H54 (cell line): ENCODE results near the gene RPP25L.

Experiments used
- DNase-seq: peaks from one replicate; pipeline ENCODE4 v3.0.0; 2011; ENCODE audit warnings: low spot score, mixed read lengths; ENCODE audit not compliant: insufficient read length
- FAIRE-seq: peaks from 3 replicates; lab custom pipeline; 2011; peaks lifted over from hg19 to GRCh38; lab: Jason Lieb, UNC
- POLR2A ChIP-seq: IDR thresholded peaks from 2 replicates; pipeline ENCODE4 v1.6.1; 2011; ENCODE audit warnings: low read depth, mild to moderate bottlenecking, low read length

Gene RPP25L

DNA sequence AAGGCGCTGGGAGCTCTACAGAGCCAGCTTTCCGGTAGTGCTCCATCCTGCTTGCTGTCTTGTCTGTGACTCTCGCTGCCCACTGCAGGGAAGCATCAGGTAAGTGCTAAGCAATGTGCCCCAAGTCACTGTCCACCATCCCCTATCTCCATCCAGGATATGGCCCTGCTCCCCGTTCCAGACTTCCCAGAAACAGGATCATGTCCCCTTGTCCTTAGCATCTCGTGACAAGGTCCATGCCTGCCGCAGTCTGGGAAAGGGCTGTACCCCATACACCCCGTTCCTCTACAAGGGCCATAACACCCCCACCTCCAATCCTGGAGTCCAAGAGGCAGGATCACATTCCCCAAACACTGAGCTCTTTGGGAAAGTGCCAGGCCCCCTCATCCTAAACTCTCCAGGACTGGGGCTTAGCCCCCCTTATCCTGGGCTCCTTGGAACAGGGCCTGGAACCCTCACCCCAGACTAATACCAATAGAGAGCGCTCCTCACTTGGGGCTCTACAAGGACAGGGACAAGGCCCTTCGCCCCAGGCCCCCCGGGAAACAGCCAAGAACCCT lies 566 bp downstream of the RPP25L start:
- DNase-seq: no peak
- FAIRE-seq: no peak
- TF ChIP-seq POLR2A: no peak

DNA sequence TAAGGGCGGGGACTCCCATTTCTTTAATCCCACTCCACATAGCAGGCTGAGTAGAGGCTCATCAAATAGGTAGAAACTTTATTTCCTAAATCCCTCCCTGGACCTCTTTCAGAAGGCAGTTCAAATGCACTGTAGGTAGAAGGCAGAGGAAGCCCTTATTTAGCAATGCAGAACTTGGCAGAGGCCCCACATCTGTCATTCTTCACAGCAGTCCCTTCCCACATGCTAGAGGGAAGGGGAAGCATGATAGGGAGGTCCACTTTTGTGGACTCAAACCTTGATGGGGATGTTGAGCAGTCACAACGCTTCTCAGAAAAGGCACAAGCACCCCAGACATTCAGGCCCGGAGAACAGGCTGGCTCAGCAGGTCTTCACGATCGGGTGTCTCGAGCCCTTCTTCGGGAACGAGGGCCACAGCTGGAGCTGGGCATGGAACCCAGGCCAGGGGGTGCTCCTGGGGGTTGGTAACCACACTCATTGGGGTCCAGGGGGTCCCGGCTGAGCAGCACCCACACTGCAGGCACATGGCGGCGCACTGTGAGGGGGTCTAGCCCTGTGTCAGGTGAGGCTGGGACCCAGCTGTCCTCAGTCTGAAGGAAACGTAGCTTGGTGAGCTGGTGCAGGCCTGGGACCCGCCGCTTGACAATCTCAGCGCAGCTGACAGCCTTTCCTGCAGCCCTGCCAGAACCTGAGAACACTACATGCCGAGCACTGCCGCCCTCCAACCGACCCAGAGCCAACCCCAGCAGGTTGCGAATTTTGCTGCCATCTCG lies 1.3 kb downstream of the RPP25L start:
- DNase-seq (no peak), FAIRE-seq (no peak)
- TF ChIP-seq POLR2A: no peak

DNA sequence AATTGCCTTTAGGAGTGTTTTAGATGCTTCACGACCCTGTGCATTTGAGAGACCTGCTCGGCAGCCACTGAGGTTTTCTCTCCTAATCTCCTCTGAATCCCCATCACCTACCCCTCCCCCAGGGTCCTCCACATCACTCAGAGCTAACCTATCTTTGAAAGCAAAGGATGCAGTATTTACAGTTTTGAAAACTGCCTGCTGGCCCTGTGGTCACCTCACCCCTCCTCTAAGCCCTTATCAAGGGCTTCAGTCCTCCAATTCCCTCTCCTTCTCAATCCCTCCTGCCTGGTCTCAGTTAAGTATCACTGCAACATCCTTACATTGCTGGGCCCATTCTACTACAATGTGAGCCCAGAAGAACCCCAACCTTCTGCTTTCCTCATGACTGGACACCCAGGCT lies 4.6 kb downstream of the RPP25L start:
- no peak for FAIRE-seq
- TF ChIP-seq POLR2A: no peak
- DNase-seq: no peak

DNA sequence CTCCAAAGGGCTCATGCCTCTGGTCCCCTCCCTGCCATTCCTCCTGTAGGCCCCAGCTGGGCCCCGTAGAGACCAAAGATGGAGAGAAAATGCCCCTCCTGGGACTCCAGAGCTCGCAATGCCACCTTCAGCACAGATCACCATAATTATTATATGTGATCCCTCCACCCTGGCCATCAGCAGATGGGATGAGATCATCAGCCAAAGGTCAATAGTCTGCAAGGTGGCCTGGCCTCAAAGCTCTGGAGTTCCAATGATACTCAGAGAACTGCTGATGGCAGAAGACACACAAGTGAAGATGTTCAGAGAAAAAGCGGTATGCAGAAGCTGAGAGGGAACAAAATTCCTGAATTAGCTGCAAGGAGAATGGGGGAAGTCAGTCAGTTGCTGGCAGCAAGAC lies 5.0 kb downstream of the RPP25L start:
- TF ChIP-seq POLR2A: no peak
- FAIRE-seq (no peak), DNase-seq (no peak)

DNA sequence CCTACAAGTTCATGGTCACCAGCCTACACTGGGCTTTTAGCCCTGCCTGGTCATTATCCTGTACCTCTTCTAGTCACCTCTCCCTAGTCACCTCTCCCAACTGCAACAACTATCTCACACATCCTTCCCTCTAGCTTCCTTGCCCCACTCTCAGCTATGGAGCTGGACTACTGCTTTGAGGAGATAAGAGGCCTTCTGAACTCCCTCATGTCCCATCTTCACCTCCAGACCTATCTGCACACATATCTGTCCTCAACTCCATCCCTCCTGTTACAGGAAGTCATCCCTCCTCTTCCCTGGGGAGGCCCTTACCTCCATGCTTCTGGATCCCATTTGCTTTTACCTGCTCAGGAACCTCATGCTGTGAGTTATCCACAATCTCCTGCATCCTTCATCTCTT lies 5.7 kb downstream of the RPP25L start:
- no peak for TF ChIP-seq POLR2A
- FAIRE-seq (no peak), DNase-seq (no peak)

DNA sequence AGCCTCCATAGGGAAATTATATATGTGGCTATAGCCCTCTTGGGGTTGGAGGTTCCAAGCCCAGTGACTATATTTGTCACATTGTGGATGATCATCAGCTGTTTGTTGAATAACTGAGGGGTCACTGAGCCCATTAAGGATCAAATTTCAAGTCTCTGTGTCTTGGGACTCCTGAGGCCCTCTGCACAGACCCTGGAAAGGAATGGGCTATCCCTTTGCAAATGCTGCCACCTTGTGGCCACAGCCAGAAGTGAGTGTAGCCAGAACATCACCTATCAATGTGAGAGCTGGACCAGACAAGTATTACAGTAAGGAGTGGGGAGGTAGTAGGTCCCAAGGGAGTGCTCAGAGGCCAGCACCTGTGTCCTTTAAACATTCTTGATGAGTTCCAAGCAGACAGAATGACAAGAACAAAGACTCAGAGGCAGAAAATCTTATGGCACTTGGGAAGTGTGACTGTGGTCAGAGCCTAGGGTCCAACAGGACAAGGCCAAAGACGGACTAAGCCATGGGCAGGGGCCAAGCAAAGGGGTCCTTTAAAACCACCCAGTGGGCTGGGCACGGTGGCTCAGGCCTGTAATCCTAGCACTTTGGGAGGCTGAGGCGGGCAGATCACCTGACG lies 8.2 kb downstream of the RPP25L start:
- no peak for TF ChIP-seq POLR2A
- DNase-seq (peak; percentile 75), FAIRE-seq (no peak)

DNA sequence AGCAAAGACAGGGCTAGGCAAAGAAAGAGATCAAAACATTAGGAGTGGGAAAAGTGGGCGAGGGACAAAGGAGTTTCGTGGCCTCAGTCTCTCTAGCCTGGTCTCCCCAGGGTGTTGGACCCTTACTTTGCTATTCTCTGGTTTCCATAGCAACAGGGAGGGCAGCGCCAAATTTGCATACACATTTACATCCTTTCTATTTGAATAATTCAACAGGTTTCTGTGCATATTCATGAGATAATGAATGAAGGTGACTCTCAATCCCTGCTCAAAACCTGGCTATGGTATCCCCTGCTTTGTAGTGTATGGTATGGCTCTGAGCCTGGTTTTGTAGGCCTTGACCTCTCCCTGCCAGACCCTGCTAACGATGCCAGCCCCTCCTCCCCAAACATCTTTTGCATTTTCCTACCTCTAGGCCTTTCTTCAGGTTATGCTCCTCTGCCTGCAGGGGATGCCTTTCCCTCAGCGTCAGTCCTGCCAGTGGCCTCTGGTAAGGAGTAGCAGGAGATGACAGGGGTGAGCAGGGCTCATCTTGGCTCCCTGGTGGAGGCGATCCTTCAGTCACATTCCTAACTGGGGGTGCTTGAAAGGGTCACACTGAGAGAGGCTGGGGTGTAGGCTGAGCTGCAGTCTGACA lies 9.8 kb downstream of the RPP25L start:
- FAIRE-seq: no peak
- DNase-seq: no peak

DNA sequence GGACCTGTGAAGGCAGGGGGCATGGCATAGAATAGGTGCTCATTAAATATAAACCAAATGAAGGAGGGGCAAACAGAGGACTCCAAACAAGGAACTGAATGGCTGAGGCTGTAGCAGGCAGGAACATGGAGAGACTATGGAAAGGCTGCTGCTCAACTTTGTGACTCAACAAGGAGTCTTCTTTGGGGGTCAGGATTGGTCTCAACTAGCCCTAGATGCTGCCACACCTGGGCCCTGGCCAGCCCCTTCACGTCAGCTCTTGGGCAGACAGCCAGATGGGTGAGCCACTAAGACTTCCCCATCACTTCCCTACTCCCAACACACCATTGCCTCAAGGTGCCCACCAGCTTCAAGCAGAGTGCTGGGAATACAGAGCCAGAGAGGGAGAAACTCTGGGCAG lies 11.0 kb downstream of the RPP25L start:
- no peak for FAIRE-seq
- DNase-seq: no peak
- no peak for TF ChIP-seq POLR2A

More for the DNA sequence above, 9.8 kb downstream of the RPP25L start:
- TF ChIP-seq POLR2A: no peak

DNA sequence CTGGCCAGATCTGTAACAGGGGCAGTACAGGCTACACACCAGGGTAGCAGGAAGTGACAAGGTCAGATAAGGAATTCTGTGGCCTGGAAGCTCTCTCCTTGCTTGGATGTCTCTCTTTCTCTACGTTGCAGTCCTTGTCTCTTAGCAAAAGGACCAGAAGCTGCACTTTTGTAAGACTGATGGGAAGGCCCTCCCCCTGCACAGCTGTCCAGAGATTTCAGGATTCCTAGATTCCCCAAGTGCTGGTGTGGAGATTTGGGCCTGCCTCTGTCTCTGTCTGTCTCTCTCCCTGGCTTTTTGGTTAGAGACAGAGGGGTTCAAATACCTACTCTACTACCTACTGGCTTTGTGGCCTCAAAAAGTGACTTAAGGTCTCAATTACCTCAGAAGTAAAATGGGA lies 12.4 kb downstream of the RPP25L start:
- no peak for DNase-seq
- no peak for FAIRE-seq
- no peak for TF ChIP-seq POLR2A

DNA sequence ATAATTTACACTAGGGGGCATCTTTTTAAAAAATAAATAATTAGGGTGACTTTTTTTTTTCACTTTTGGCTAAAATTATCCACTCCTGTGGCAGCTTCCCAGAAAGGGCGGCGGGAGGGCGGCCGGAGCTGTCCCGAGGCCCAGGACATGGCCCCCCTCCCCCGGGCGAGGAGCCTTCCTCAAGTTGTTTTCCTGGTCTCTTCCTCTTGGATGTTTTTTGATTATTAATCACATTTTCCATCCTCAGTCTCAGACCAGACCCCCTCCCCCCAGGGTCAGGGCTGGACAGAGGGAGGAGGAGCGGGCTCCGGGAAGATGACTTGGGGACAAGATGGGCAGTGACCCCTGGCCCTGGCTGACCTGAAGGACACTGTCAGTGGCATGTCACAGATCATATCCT lies 17.7 kb downstream of the RPP25L start:
- FAIRE-seq: no peak
- no peak for DNase-seq
- TF ChIP-seq POLR2A: no peak

DNA sequence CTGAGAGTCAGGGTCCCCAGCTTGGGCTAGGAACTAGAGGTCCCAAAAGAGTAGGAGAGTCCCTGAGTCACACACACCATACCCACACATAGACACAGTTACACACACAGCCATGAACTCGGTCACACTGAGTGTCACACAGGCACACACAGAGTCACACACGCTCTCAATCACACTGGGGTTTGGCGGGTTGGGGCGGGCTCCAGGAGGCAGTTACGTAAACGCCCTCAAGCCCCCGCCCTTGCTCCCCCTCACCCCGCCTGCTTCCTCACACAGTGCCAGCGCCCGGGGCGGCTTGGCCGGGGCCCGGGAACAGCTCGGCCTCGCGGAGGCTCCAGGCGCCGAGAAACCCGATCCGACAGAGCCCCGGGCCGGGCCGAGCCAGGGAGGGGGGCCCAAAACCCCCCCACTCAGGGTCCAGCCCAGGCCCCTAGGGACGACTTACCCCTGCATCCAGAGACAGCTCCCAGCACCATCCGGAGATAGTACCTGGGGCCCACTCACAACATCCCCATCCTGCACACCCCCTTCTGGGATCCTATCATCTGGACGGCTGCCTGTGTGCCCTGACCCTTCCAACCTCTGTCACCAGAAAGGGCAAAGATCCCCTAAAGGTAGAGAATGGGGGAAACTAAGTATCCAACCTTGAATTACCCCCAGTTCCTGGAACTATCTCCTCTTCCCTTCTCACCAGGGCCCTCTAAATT lies 18.8 kb downstream of the RPP25L start:
- DNase-seq: no peak

DNA sequence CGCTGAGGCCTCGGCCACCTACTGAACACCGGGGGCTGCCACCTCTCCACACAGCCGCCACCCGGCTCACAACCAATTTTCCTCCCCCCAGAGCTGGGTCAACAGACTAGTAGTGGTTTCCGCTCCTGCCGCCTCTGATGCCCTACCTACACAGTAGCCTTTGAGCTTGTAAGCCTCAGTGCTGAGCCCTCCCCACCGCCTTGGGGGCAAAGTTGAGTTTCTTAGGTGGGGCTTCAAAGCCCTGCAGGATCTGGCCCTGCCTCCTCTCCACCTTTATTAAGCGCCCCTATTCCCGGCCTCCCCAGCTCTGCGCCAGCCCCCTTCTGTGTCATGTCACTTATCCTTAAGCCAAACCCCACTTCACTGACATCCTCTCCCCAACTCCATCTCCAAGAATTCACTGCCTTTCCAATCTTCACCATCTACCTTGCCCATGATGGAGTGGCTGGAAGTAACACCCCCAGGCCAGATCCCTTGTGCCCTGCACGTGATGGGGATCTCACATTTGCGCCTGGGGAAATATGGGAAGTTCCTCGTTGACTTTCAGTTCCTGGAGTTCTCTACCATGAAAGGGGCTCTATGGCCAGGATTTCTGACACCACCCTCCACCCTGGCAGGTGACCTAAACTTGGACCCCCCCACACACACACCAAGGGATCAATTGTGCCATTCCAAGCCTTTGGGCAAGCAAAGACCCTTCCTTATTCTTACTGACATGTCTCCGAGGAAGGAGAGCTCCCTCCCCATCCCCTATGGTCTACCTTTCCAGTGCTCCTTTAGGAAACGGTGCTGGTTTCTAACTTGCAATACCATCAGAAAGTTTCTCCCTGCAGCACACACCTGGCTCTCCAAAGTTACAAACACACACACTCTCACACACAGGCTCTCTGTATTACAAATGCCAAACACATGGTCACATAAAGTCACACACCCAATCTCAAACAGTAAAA lies 19.7 kb downstream of the RPP25L start:
- FAIRE-seq (no peak), DNase-seq (no peak)
- no peak for TF ChIP-seq POLR2A

More for the DNA sequence above, 18.8 kb downstream of the RPP25L start:
- FAIRE-seq: no peak
- TF ChIP-seq POLR2A: no peak

DNA sequence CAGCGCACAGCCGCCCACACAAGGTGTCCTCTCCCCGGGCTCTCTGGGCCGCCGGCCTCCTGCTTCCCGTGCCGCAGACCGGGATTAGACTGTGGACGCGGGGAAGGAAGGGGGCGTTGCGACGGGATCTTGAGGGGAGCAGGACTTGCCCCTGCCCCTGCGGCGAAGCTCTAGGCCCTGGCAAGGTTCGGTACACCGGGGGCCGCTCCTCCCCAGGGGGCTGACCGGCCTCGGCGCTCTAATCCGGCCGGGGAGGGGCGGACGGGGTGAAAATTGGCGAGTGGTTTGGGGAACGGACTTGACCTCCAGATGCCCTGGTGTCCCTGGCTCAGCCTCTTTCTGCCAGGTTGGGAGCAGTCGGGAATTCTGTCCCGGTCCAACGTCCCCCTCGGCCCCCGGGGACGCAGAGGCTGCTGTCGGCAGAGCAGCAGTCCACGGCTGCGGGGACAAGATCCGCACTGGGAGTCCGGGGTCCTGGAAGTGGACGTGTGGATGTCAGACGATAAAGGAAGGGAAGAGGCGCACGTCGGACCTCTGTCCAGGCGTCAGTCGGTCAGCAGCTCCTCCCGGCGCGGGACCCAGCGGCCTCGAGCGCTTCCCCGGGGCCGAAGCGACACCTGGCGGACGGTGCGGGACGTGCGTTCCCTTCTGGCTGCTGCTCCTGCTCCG lies 20.5 kb downstream of the RPP25L start:
- DNase-seq: peak; percentile 87
- FAIRE-seq: no peak
- TF ChIP-seq POLR2A: no peak
